LNCAP (cell line): ENCODE data around the gene RBL2.

Experiments used
- CTCF ChIP-seq: fragments of 450-650 bp; IDR thresholded peaks from 2 replicates; pipeline ENCODE4 v1.5.1; 2017; ENCODE audit warnings: mild to moderate bottlenecking

RBL2 gene

GRCh38 chr16:53502331-53503269 lies 68.3 kb downstream of the RBL2 start, which contains the start of gene AKTIP:
Gene AKTIP (minus strand): TSS chr16:53503209. CDS start chr16:53500259, 2,950 bp downstream.
- TF ChIP-seq CTCF = no peak

- TF ChIP-seq CTCF = no peak
Measured at GRCh38 chr16:53503270-53503923, 69.1 kb downstream of the RBL2 start.

- TF ChIP-seq CTCF = no peak
Measured at GRCh38 chr16:53503991-53504663, 69.9 kb downstream of the RBL2 start.

DNA sequence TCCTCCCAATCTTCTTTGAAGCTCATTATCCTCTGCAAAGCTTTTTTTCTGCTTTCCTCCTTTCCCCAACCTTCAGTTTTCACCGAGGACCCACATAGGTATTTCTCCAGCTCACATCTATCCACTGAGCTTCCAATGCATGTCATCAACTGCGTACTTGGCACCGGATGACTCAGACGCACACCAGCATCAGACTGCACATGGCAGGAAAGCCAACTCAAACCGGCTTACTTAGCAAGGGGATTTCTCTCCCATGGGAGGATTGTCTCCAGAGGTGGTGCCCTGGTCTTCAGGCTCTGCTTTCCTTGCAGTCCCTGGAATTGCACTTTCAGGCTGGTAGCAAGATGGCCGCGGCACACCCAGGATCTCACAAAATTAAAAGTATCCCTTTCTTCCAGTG lies 70.4 kb downstream of the RBL2 start:
- TF ChIP-seq CTCF = no peak

- no peak for TF ChIP-seq CTCF
Measured at GRCh38 chr16:53506254-53506653, 72.0 kb downstream of the RBL2 start.

DNA sequence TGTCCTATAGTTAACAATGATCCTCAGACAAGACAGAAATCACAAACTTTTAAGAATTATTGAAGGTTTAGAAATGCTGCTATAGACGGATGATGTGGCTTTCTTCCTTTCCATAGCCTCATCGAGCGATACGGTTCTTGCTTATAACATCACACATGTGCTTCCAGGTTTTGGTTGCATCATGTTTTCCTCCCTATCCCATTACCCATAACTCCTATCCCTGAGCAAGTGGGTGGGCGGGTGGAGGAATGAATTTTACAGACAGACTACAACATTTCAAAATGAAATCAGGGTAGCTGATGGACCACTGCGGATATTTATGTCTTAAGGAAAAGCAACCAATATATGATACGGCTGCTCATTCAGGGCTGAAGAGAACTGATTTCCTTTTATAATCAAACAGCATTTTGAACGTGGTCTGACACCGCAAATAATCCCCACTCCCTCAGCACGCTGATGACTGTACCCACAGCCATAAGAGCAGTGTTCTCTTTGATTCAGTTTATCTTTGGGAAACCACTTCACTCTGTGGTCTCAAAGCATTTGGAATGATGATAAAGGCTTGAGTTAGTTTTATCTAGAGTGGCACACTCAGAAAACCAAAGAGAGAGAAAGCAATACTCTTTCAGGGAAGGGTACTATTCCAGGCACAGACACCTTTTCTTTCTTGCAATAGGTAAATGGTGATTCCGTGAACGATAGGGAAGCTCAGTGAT lies 73.4 kb downstream of the RBL2 start:
- no peak for TF ChIP-seq CTCF
